Measurements from ENCODE around the gene LRCOL1.

Gene LRCOL1

GRCh38 chr12:132561427-132562156 lies 48.8 kb downstream of the LRCOL1 start:
- peak; percentile 12 for DNase-seq

GRCh38 chr12:132560614-132561426 lies 49.6 kb downstream of the LRCOL1 start:
- peak; percentile 85 for DNase-seq

- no peak for DNase-seq
These were observed 50.1 kb downstream of the LRCOL1 start for GRCh38 chr12:132560364-132560613.

DNA sequence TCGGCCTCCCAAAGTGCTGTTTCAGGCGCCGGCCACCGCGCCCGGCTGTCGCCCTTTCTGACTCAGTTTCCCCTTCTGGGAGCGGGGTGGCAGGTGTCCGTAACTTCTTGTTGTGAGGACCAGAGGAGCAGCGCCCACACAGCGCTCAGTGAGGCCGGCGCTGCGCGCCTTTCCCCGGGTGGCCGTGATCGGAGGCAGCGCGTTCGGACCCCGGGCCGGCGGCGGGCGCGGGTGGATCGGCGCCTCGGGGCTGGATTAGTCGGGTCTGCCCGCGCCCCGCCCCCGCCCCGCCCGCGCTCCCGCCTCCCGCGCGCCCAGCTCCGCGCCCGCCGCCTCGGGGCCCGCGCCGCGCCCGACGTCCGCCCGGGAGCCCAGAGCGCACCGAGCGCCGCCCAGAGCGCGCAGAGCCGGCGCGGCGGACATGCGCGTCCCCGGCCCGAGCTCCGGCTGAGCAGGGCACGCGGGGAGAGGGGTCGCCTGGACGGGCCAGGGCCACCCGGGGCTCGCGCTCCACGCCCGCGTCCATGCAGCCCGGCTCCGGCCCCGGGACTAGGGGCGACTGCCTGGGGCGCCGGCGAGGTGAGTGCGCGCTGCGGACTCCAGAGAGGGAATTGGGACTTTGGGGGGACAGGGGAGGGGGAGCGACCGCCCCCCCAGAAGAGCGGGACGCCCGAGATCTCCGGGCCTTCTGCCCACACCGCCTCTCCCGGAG lies 50.6 kb downstream of the LRCOL1 start:
- DNase-seq = peak; percentile 61

DNA sequence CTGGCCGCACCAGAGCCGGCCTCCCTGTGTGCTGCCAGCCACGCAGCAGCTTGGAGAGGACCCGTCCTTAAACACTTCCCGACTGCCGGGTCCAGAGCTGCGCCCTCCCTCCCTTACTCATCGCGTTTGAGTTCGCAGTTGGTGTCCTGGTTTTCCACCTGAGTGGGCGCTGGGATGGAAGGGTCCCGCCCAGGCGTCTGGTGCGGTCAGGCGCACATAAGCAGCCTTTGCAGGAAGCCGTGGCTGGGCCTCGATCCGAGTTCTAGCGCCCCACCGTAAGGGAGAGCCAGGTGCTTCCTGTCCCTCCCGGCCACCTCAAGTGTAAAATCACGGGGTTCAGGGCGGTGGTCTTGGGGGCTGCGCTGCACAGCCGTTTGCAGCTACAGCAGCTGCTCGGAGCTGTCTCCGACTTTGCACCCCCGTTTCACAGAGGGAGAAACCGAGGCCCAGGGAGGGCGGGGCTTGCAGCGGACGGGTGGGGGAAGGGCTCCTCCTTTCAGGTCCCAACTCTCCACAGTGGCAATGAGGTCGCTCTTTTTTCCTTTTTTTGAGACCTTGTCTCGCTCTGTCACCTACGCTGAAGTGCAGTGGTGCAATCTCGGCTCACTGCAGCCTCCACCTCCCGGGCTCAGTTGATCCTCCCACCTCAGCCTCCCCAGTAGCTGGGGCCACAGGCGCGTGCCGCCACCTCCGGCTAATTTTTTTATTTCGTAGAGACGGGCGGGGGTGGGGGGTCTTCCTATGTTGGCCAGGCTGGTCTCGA lies 51.3 kb downstream of the LRCOL1 start:
- DNase-seq = no peak

- DNase-seq = no peak
These were observed 52.1 kb downstream of the LRCOL1 start for GRCh38 chr12:132558042-132558856.

DNA sequence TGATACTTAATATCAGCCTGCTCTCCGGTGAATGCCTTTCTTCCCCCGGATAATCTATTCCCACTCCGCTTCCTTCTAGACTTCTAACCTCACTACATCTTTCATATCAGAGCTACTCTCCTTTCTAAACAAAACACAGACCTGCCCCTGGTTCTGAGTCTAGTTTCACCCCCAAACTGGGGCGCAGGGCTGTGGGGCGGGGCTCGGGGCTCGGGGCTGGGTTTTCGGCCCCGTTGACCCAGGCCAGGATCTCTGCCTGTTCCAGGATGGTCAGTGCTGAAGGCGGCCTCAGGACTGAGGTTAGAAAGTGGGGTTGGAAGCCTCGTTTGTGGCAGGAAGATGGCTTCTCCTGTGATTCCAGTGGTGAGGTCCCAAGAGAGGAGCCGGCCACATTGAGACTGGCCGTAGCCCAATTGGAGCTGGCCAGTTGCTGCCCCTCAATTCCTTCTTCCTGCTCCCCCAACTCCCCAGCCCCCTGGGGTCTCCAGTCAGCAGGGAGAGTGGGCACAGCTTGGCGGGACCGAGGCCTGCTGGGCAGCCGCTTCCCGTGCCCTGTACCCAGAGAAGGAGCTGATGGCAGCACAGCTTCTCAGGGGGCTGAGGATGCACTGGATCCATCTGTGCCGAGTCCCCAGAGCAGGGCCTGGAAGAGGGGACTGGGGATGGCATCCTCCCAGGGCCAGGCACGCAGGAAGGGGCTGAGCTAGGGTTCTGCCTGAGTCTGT lies 52.9 kb downstream of the LRCOL1 start:
- DNase-seq = no peak

- DNase-seq = no peak
These were observed 53.6 kb downstream of the LRCOL1 start for GRCh38 chr12:132556801-132557200.

DNA sequence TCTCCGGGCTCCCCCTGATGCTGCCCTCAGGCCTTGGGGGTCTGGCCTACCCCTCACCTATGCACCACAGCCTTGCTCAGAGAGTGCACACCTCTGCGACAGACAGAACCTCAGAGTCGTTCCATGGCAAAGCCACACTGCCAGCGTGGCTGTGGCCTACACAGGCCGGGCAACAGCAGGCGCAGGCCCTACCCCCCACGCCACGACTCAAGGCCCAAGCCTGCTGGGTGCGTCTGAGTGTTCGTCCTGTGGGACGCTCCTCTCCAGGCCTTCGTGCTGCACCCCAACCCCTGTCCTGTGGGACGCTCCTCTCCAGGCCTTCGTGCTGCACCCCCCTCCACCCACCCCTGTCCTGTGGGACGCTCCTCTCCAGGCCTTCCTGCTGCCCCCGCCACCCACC lies 54.2 kb downstream of the LRCOL1 start:
- no peak for DNase-seq

DNA sequence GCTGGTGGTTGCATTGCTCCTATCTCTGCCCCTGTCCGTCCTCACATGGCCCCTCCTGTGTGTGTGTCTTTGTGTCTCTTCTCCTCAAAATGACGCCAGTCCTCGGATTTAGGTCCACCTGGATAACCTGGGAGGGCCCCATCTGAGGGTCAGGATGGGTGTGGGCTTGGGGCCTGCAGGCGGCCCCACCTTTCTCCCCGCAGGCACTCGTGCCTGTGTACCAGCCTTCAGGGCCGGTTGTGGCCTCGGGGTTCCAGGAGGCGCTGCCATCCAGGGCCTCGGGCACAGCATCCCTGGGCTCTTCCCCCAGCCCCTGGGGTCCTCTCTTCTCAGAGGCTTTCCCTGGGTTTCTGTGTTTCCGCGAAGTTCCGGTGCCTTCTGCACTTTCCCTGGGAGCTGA lies 54.7 kb downstream of the LRCOL1 start:
- no peak for DNase-seq

DNA sequence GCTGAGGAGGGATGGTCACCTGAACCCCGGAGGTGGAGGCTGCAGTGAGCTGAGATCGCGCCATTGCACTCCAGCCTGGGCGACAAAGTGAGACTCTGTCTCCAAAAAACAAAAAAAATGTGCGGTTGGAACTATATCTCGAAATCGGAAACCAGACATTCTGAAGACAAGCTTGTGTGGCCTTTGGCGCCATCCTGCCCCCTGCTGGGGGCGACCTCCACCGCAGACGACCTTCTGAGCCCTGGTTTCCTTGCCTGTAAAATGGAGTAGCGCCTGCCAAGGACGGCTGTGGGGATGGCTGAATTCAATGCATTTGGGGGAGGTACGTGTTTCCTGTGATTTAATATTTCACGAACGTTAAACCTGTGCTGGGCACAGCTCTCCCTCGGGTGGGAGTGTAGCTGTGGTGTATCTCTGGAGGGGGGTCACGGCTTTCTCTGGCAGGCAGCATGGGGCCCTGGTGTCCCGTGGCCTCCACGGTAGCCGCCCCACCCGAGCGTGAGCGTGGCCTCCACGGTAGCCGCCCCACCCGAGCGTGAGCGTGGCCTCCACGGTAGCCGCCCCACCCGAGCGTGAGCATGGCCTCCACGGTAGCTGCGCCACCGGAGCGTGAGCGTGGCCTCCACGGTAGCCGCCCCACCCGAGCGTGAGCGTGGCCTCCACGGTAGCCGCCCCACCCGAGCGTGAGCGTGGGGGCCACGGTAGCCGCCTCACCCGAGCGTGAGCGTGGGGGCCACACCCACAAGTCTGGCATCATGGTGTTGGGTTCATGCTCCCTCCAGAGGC lies 55.3 kb downstream of the LRCOL1 start:
- DNase-seq = no peak
